Trophoblast cell (in vitro differentiated cells and primary cell): ENCODE measurements around the gene OR52B6.

ENCODE experiments used
- DNase-seq, 2 donors: peaks; one replicate each; pipeline ENCODE4 v3.0.0-alpha.2; 2016
- H2AFZ ChIP-seq: 2 replicates; pipeline ENCODE4 v1.6.1; 2013; ENCODE audit warnings: low read length, moderate library complexity, mild to moderate bottlenecking; ENCODE audit not compliant: insufficient read depth, poor library complexity
- H2AK5ac ChIP-seq: 2 replicates; pipeline ENCODE4 v1.6.1; 2013; ENCODE audit warnings: mild to moderate bottlenecking, low read length
- H2BK120ac ChIP-seq: 2 replicates; pipeline ENCODE4 v1.6.1; 2013; ENCODE audit warnings: low read length, mild to moderate bottlenecking, moderate library complexity; ENCODE audit not compliant: insufficient read depth, poor library complexity
- H2BK12ac ChIP-seq: 2 replicates; pipeline ENCODE4 v1.6.1; 2013; ENCODE audit warnings: mild to moderate bottlenecking, low read length, moderate library complexity
- H2BK5ac ChIP-seq: 2 replicates; pipeline ENCODE4 v1.6.1; 2013; ENCODE audit warnings: low read length, low read depth, moderate library complexity, mild to moderate bottlenecking; ENCODE audit not compliant: poor library complexity
- H3K14ac ChIP-seq: 2 replicates; pipeline ENCODE4 v1.6.1; 2013; ENCODE audit warnings: mild to moderate bottlenecking, low read length
- H3K18ac ChIP-seq: 2 replicates; pipeline ENCODE4 v1.6.1; 2013; ENCODE audit warnings: mild to moderate bottlenecking, low read length
- H3K23ac ChIP-seq: 2 replicates; pipeline ENCODE4 v1.6.1; 2013; ENCODE audit warnings: low read length
- H3K27ac ChIP-seq: 2 replicates; pipeline ENCODE4 v1.5.1; 2013; ENCODE audit warnings: low read depth, mild to moderate bottlenecking, inconsistent platforms, low read length, moderate library complexity
- H3K27me3 ChIP-seq: 2 replicates; pipeline ENCODE4 v1.6.1; 2013; ENCODE audit warnings: inconsistent platforms, mild to moderate bottlenecking, low read length, moderate library complexity; ENCODE audit not compliant: insufficient read depth
- H3K36me3 ChIP-seq, 2 experiments: 1 replicate in 1 of 2; 2 replicates in 1 of 2; pipeline ENCODE4 v1.6.1; 2013; ENCODE audit warnings: low read length in 2 of 2, mild to moderate bottlenecking in 2 of 2, moderate library complexity in 1 of 2; ENCODE audit not compliant: insufficient read depth in 2 of 2, control insufficient read depth in 1 of 2
- H3K4ac ChIP-seq: 2 replicates; pipeline ENCODE4 v1.6.1; 2013; ENCODE audit warnings: low read depth, mild to moderate bottlenecking, low read length, moderate library complexity
- H3K4me1 ChIP-seq, 2 experiments: 1 replicate in 1 of 2; 2 replicates in 1 of 2; pipeline ENCODE4 v1.6.1; 2013; ENCODE audit warnings: low read length in 2 of 2, mild to moderate bottlenecking in 2 of 2, moderate library complexity in 1 of 2; ENCODE audit not compliant: insufficient read depth in 2 of 2, control insufficient read depth in 1 of 2
- H3K4me2 ChIP-seq: 2 replicates; pipeline ENCODE4 v1.6.1; 2013; ENCODE audit warnings: inconsistent platforms, mild to moderate bottlenecking, low read length, moderate library complexity
- H3K4me3 ChIP-seq: 2 replicates; pipeline ENCODE4 v1.5.1; 2013; ENCODE audit warnings: mild to moderate bottlenecking, low read depth, low read length, inconsistent platforms
- H3K79me1 ChIP-seq: one replicate; pipeline ENCODE4 v1.6.1; 2013; ENCODE audit warnings: low read length
- H3K79me2 ChIP-seq: 2 replicates; pipeline ENCODE4 v1.6.1; 2013; ENCODE audit warnings: low read length, mild to moderate bottlenecking; ENCODE audit not compliant: control insufficient read depth, insufficient read depth, poor library complexity
- H3K9ac ChIP-seq: 2 replicates; pipeline ENCODE4 v1.6.1; 2013; ENCODE audit warnings: mild to moderate bottlenecking, low read length
- H3K9me3 ChIP-seq: 2 replicates; pipeline ENCODE4 v1.6.1; 2013; ENCODE audit warnings: low read depth, mild to moderate bottlenecking, control low read depth, inconsistent platforms, low read length; ENCODE audit not compliant: insufficient read depth
- H4K12ac ChIP-seq: 2 replicates; pipeline ENCODE4 v1.6.1; 2013; ENCODE audit warnings: low read depth, mild to moderate bottlenecking, low read length, moderate library complexity
- H4K8ac ChIP-seq: 2 replicates; pipeline ENCODE4 v1.6.1; 2013; ENCODE audit warnings: low read depth, mild to moderate bottlenecking, low read length, moderate library complexity
- H4K91ac ChIP-seq: one replicate; pipeline ENCODE4 v1.6.1; 2013; ENCODE audit warnings: low read depth, mild to moderate bottlenecking, low read length, moderate library complexity
- WGBS: extraction: QIAGEN DNeasy Blood & Tissue Kit; methylation state at CpG from one replicate; pipeline ENCODE4 v1.1.7; 2013; ENCODE audit warnings: missing lambda C conversion rate; ENCODE audit not compliant: insufficient read length, insufficient coverage; ENCODE audit errors: extremely low coverage; 5-methylcytosine and 5-hydroxymethylcytosine counted together

The OR52B6 gene

GRCh38 chr11:5541427-5541826, 39.2 kb upstream of the OR52B6 start:
- no peaks in the 10 kb centered on the region for H3K79me1 ChIP-seq
- no peak overlapping the region for H2AFZ ChIP-seq
- no peaks in the 10 kb centered on the region for H3K79me2 ChIP-seq
- no peak overlapping the region for H4K91ac ChIP-seq
- no peak overlapping the region for H3K9ac ChIP-seq
- H3K14ac ChIP-seq = no peak overlapping the region
- no peak overlapping the region for H3K23ac ChIP-seq
- no peak overlapping the region for H3K4ac ChIP-seq
- no peak overlapping the region for H2BK12ac ChIP-seq
- no peak for DNase-seq
- no peaks in the 10 kb centered on the region for H3K27me3 ChIP-seq
- no peak overlapping the region for H3K18ac ChIP-seq
- H4K12ac ChIP-seq = no peak overlapping the region
- WGBS = no CpG with 5 or more reads among the region's 1 CpG
- H3K27ac ChIP-seq = no peak overlapping the region
- no peaks in the 10 kb centered on the region for H3K9me3 ChIP-seq
- no peak overlapping the region for H4K8ac ChIP-seq
- H3K36me3 ChIP-seq = no peaks in the 10 kb centered on the region
- H2BK120ac ChIP-seq = no peak overlapping the region
- H3K4me1 ChIP-seq = no peaks in the 10 kb centered on the region
- H2BK5ac ChIP-seq = no peak overlapping the region
- no peak overlapping the region for H3K4me2 ChIP-seq
- H3K4me3 ChIP-seq = no peak overlapping the region
- no peak overlapping the region for H2AK5ac ChIP-seq

GRCh38 chr11:5546457-5546856, 34.2 kb upstream of the OR52B6 start:
- Histone ChIP-seq H2AK5ac (no peak overlapping the region), H4K12ac (no peak overlapping the region), H3K4me2 (no peak overlapping the region), H3K9ac (no peak overlapping the region), H2BK120ac (no peak overlapping the region), H3K23ac (no peak overlapping the region), H3K36me3 (no peaks in the 10 kb centered on the region), H2AFZ (no peak overlapping the region), H3K27me3 (no peaks in the 10 kb centered on the region), H3K27ac (no peak overlapping the region), H3K4me1 (no peaks in the 10 kb centered on the region), H4K8ac (no peak overlapping the region), H3K4me3 (no peak overlapping the region), H3K18ac (no peak overlapping the region), H4K91ac (no peak overlapping the region), H3K4ac (no peak overlapping the region), H3K9me3 (no peaks in the 10 kb centered on the region), H3K14ac (no peak overlapping the region), H3K79me2 (no peaks in the 10 kb centered on the region), H2BK5ac (no peak overlapping the region), H2BK12ac (no peak overlapping the region), H3K79me1 (no peaks in the 10 kb centered on the region)
- DNase-seq = no peak
- WGBS = 100% methylated on average over 1 of the region's 3 CpGs

- Histone ChIP-seq H4K8ac (no peak overlapping the region), H3K4me1 (no peaks in the 10 kb centered on the region), H2BK12ac (no peak overlapping the region), H2BK120ac (no peak overlapping the region), H3K79me1 (no peaks in the 10 kb centered on the region), H3K27me3 (no peaks in the 10 kb centered on the region), H3K27ac (no peak overlapping the region), H3K4me2 (no peak overlapping the region), H3K9ac (no peak overlapping the region), H3K9me3 (no peaks in the 10 kb centered on the region), H3K4me3 (no peak overlapping the region), H3K79me2 (no peaks in the 10 kb centered on the region), H4K12ac (no peak overlapping the region), H3K36me3 (no peaks in the 10 kb centered on the region), H3K14ac (no peak overlapping the region), H2BK5ac (no peak overlapping the region), H2AK5ac (no peak overlapping the region), H3K23ac (no peak overlapping the region), H2AFZ (no peak overlapping the region), H3K4ac (no peak overlapping the region), H3K18ac (no peak overlapping the region), H4K91ac (no peak overlapping the region)
- DNase-seq = no peak
- no CpG with 5 or more reads among the region's 1 CpG for WGBS
These were observed 32.7 kb upstream of the OR52B6 start for GRCh38 chr11:5547982-5548381.

- no peak within 1 kb of the TSS for H3K27ac ChIP-seq
These were observed 32.2 kb upstream of the OR52B6 start, which contains the start of gene OR52H1 for GRCh38 chr11:5548440-5548839. OR52H1 (minus strand) TSS chr11:5548540; CDS start chr11:5545505, 3,035 bp downstream.

More at GRCh38 chr11:5548440-5548839, 32.2 kb upstream of the OR52B6 start, which contains the start of gene OR52H1:
- Histone ChIP-seq H3K36me3 (no peaks in the 10 kb centered on the region), H2BK5ac (no peak within 1 kb of the TSS), H3K4me2 (no peak within 1 kb of the TSS), H3K9ac (no peak within 1 kb of the TSS), H3K23ac (no peak within 1 kb of the TSS), H4K8ac (no peak within 1 kb of the TSS), H3K18ac (no peak within 1 kb of the TSS), H3K4ac (no peak within 1 kb of the TSS), H3K4me3 (no peak within 1 kb of the TSS), H4K91ac (no peak within 1 kb of the TSS), H3K27me3 (no peaks in the 10 kb centered on the region), H4K12ac (no peak within 1 kb of the TSS), H3K79me1 (no peaks in the 10 kb centered on the region), H3K14ac (no peak within 1 kb of the TSS), H2BK12ac (no peak within 1 kb of the TSS), H2AFZ (no peak within 1 kb of the TSS), H2AK5ac (no peak within 1 kb of the TSS), H3K4me1 (no peaks in the 10 kb centered on the region), H3K9me3 (no peaks in the 10 kb centered on the region), H3K79me2 (no peaks in the 10 kb centered on the region), H2BK120ac (no peak within 1 kb of the TSS)
- DNase-seq = no peak
- WGBS = no CpG with 5 or more reads among the region's 1 CpG
